Measurements from ENCODE around the gene MYO9B. TPM values are rescaled to one million over a fixed set of nuclear protein-coding genes. Genes with fewer than 3 reads are reported as not detected.

MYO9B gene
- total RNA-seq, 3 donors from 2014 or later: 82.6 to 104 (median 91.4) TPM

DNA sequence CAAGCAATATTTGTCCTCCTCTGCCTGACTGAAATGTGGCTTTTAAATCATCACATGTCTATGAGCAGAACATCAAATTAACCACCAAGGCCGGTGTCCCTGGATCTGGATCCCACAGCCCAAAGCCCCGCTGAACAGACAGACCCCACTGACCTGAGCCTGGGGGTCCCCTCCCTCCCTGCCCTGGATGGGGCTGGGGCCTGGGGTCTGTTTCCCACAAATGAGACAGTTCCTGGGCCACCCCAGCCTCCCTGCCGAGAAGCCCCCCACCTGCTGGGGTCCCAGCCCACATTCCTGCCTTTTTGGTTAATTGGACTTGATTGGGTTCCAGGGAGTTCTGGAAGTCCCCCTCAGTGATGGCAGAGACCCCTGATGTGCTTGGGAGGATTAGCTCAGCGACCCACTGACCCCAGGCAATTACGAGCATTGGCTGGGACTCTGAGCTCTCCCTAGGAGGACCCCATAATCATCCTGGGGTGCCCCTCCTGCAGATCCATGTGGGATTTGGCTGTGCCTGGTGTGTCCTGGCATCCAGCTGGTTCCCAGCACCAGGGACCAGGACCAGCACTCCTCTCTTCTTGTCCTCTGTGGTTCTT lies 29.6 kb upstream of the MYO9B start:
- DNase-seq (no peak), ATAC-seq (no peak)
- H3K9me3 Mint-ChIP-seq: no peaks in the 10 kb centered on the region
- H3K4me1 Mint-ChIP-seq (ENCODE audit: low read depth): no peaks in the 10 kb centered on the region
- H3K27me3 Mint-ChIP-seq (ENCODE audit: low read depth): peaks cover 2% of the 10 kb centered on the region
- peaks cover 4% of the 10 kb centered on the region for H3K36me3 Mint-ChIP-seq (ENCODE audit: insufficient read depth)
- no peak overlapping the region for H3K4me3 Mint-ChIP-seq

DNA sequence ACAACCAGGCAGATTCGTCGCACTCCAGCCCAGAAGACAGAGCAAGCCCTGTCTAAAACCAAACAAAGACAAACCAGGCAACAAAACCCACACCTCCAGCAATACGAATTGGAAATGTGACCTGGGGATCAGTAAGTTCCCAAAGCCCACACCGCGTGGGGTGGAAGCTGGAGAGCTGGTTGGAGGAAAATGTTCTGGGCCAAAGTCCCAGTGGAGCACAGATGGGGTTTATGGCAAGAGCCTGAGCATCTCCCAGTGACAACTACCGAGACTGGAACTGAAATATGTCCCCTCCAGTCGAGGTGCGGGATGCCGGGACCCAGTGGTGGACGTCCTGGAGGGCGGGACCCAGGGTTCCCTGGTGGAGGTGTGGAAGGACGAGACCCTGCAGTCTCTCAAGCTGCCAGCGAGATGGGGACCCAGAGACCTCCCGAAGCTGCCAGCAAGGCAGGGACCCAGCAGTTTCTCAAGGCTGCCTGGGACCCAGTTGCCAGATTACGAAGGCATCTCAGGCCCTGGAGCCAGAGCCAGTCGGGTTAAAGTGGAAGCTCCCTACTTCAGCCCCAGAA lies 26.6 kb upstream of the MYO9B start:
- Mint-ChIP-seq H3K27me3 (ENCODE audit: low read depth) (no peaks in the 10 kb centered on the region), H3K36me3 (ENCODE audit: insufficient read depth) (peaks cover 13% of the 10 kb centered on the region), H3K4me1 (ENCODE audit: low read depth) (no peaks in the 10 kb centered on the region), H3K9me3 (no peaks in the 10 kb centered on the region), H3K4me3 (no peak overlapping the region)
- no peak for DNase-seq
- ATAC-seq: no peak

DNA sequence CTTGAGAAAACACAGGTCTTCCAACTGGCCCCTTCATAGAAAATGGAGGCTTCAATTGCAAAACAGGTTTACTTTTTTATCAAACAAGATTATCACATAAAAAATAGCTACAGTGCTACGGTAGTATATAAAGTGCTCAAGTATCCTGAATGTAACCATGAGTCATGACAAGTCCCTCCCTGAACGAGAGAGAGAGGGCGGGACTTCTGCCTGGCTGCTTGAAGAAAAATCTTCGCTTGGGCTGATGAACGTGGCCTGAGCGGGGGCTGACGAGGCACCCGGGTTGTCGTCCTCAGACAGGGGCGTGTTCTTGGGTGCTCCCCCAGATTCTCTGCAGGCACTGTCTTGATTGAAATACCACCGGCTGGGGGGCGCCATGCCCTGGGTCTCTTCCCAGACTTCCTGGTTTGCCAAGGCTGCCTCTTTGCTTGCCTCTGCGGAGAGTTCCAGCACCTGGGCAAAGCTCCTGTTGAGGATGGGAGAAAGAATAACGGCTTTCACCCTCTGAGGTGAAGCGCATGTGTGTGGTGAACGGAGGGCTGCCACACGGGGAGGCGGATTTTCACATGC lies 25.8 kb upstream of the MYO9B start:
- Mint-ChIP-seq H3K4me3 (no peak overlapping the region), H3K27me3 (ENCODE audit: low read depth) (no peaks in the 10 kb centered on the region), H3K9me3 (no peaks in the 10 kb centered on the region), H3K4me1 (ENCODE audit: low read depth) (no peaks in the 10 kb centered on the region), H3K36me3 (ENCODE audit: insufficient read depth) (peaks cover 13% of the 10 kb centered on the region)
- ATAC-seq: no peak
- DNase-seq: no peak

DNA sequence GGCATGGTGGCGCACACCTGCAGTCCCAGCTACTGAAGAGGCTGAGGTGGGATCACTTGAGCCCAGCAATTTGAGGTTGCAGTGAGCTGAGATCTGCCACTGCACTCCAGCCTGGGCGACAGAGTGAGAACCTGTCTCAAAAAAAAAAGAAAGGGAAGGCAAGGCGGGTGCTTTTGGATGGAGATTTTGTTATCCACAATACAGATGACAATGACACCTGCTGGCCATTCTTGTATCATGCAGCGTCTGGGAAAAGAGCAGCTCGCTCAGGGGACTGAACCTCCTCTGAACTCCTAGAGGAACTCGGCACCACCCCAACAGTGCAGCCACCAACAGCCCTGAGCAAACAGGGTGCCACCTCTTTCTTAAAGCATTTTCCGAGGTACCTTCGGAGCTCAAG lies 23.1 kb upstream of the MYO9B start:
- H3K27me3 Mint-ChIP-seq (ENCODE audit: low read depth): no peaks in the 10 kb centered on the region
- DNase-seq: no peak
- no peak overlapping the region for H3K4me3 Mint-ChIP-seq
- no peaks in the 10 kb centered on the region for H3K9me3 Mint-ChIP-seq
- ATAC-seq: no peak
- H3K36me3 Mint-ChIP-seq (ENCODE audit: insufficient read depth): peaks cover 17% of the 10 kb centered on the region
- no peaks in the 10 kb centered on the region for H3K4me1 Mint-ChIP-seq (ENCODE audit: low read depth)

DNA sequence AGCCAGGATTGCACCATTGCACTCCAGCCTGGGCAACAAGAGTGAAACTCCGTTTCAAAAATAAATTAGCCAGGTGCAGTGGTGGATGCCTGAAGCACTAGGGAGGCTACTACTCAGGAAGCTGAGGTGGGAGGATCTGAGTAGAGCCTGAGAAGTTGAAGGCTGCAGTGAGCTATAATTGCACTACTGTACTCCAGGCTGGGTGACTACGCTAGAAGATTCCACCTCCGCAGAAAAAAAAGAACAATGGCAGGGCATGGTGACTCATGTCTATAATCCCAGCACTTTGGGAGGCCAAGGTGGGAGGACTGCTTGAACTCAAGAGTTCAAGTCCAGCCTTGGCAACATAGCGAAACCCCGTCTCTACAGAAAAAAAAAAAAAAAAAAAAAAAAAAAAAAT lies 20.8 kb upstream of the MYO9B start:
- Mint-ChIP-seq H3K36me3 (ENCODE audit: insufficient read depth) (peaks cover 37% of the 10 kb centered on the region), H3K9me3 (no peaks in the 10 kb centered on the region), H3K4me3 (no peak overlapping the region), H3K27me3 (ENCODE audit: low read depth) (no peaks in the 10 kb centered on the region), H3K4me1 (ENCODE audit: low read depth) (no peaks in the 10 kb centered on the region)
- no peak for ATAC-seq
- DNase-seq: no peak

DNA sequence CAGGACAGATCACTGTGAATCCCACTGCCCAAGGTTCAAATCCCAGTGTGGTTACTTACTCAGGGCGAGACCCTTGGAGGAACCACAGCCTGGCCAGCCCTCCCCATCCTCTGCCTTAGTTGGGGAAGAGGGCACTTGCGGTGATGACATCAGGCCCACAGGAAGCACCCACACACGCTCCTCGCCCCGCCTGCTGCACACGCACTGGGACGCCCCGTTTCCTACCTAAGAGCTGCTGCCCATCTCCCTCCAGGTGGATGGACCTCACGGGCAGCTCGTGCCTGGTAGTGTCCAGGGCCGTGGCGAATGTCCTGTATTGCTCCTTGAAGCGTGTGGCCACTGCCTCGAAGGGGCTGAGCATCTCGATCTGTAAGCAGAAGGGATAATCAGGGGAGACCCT lies 19.9 kb upstream of the MYO9B start:
- DNase-seq (no peak), ATAC-seq (no peak)
- Mint-ChIP-seq H3K4me3 (no peak overlapping the region), H3K27me3 (ENCODE audit: low read depth) (no peaks in the 10 kb centered on the region), H3K36me3 (ENCODE audit: insufficient read depth) (peaks cover 38% of the 10 kb centered on the region), H3K9me3 (no peaks in the 10 kb centered on the region), H3K4me1 (ENCODE audit: low read depth) (no peaks in the 10 kb centered on the region)

DNA sequence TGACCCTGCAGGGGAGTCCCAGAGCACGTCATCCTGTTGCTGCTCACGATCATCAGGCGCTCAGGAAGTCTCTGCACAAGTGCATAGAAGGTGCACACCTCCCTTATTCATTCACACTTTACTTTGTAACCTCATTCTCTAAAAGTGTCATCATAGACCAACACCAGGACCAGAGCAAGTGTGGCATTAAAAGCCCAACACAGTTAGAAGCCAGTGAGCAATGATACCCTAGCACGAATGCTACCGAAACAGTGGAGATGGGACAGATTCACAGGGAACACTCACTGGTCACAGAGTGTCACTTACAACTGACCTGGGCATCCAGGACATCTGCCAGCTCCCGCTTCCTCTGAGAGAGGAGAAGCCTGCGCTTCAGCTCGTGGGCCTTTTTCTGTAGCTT lies 17.3 kb upstream of the MYO9B start:
- Mint-ChIP-seq H3K27me3 (ENCODE audit: low read depth) (no peaks in the 10 kb centered on the region), H3K36me3 (ENCODE audit: insufficient read depth) (peaks cover 35% of the 10 kb centered on the region), H3K4me3 (no peak overlapping the region), H3K9me3 (no peaks in the 10 kb centered on the region), H3K4me1 (ENCODE audit: low read depth) (no peaks in the 10 kb centered on the region)
- ATAC-seq (no peak), DNase-seq (no peak)

DNA sequence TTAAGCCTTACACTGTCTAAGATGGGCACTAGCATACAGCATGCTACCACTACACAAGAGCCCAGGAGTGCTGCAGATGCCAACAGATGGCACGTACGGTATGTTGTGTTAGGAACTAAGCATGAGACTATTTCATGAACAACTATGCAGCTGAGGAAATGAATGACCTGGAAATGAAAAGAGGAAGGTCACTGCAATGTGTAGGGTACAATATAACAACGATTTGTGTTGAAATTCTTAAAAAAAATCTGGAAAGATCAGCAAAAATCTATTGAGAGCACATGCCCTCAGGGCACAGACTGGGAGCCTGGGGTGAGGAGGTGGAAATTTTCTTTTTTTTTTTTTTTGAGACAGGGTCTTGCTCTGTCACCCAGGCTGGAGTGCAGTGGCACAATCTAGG lies 14.8 kb upstream of the MYO9B start:
- no peak overlapping the region for H3K4me3 Mint-ChIP-seq
- H3K36me3 Mint-ChIP-seq (ENCODE audit: insufficient read depth): peaks cover 37% of the 10 kb centered on the region
- no peak for DNase-seq
- no peak for ATAC-seq
- no peaks in the 10 kb centered on the region for H3K9me3 Mint-ChIP-seq
- no peaks in the 10 kb centered on the region for H3K27me3 Mint-ChIP-seq (ENCODE audit: low read depth)
- peaks cover 16% of the 10 kb centered on the region for H3K4me1 Mint-ChIP-seq (ENCODE audit: low read depth)

DNA sequence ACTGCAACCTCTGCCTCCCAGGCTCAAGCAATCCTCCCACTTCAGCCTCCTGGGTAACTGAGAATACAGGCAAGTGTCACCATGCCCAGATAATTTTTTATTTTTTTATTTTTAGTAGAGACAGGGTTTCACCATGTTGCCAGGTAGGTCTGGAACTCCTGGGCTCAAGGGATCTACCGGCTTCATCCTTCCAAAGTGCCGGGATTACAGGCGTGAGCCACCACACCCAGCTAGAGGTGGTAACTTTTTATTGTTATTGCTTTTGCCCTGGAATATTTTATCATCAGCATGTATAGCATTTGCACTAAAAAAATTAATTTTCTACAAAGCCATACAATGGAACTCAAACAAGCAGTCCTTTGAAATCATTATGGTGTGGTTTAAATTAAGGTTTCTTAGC lies 14.4 kb upstream of the MYO9B start:
- Mint-ChIP-seq H3K27me3 (ENCODE audit: low read depth) (no peaks in the 10 kb centered on the region), H3K4me1 (ENCODE audit: low read depth) (peaks cover 16% of the 10 kb centered on the region), H3K9me3 (no peaks in the 10 kb centered on the region), H3K36me3 (ENCODE audit: insufficient read depth) (peaks cover 35% of the 10 kb centered on the region), H3K4me3 (no peak overlapping the region)
- ATAC-seq (no peak), DNase-seq (no peak)

DNA sequence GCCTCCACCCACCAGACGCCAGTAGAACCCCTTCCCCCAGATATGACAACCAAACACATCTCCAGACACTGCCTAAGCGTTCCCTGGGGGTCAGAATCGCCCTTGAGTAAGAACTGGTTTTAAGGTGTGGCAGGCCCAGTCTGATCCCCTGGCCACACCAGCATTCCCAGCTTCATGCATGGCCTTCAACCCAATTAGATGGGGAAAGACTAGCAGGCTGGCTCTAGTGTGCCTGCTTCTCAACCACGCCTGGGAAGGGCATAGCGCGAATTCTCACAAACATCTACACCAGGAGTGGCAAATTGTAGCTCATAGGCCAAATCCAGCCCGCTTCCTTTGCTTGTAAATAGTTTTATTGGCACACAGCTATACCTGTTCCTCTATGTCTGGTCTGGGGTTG lies 13.9 kb upstream of the MYO9B start:
- Mint-ChIP-seq H3K27me3 (ENCODE audit: low read depth) (no peaks in the 10 kb centered on the region), H3K4me3 (no peak overlapping the region), H3K9me3 (no peaks in the 10 kb centered on the region), H3K4me1 (ENCODE audit: low read depth) (peaks cover 19% of the 10 kb centered on the region), H3K36me3 (ENCODE audit: insufficient read depth) (peaks cover 37% of the 10 kb centered on the region)
- no peak for DNase-seq
- ATAC-seq: no peak

DNA sequence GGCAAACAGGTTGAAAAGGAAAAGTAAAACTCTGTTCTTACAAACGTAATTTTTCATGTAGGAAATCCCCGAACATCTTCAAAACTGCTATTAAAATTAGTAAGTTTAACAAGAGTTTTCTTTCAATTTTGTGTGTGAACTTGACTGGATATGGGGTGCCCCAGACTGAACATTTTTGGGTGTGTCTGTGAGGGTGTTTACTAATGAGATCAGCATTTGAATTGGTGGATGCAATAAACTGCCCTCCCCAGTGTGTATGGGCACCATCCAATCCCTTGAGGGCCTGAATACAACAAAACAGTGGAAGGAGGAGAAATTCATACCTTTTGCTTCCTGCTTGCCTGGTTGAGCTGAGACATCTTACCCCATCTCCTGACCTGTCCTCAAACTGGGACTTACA lies 12.1 kb upstream of the MYO9B start:
- peaks cover 25% of the 10 kb centered on the region for H3K4me1 Mint-ChIP-seq (ENCODE audit: low read depth)
- ATAC-seq: no peak

DNA sequence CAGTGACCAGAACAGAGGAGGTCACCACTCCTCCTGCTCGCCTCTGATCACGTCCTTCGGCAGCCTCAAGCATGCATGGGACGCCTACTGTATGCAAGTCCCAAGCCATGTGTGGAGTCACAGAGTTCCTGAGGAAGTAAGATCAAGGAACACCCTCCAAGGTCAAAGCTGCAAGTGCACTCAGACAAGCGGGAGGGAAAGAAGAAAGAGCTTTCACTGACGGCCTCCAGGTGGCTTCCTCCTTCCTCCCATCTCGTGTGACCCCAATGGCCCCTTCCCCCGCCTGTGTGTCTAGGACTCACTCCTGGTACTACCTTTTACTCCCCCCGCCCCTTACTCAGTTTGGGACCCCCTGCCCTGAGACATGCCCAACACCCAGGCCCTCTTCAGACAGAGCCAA lies 6.4 kb upstream of the MYO9B start:
- Mint-ChIP-seq H3K9me3 (no peaks in the 10 kb centered on the region), H3K27me3 (ENCODE audit: low read depth) (no peaks in the 10 kb centered on the region), H3K36me3 (ENCODE audit: insufficient read depth) (peaks cover 22% of the 10 kb centered on the region), H3K4me1 (ENCODE audit: low read depth) (peaks cover 38% of the 10 kb centered on the region), H3K4me3 (no peak overlapping the region)
- ATAC-seq: no peak
- no peak for DNase-seq

More for the DNA sequence above, 12.1 kb upstream of the MYO9B start:
- no peak for DNase-seq
- no peaks in the 10 kb centered on the region for H3K27me3 Mint-ChIP-seq (ENCODE audit: low read depth)
- no peak overlapping the region for H3K4me3 Mint-ChIP-seq
- peaks cover 31% of the 10 kb centered on the region for H3K36me3 Mint-ChIP-seq (ENCODE audit: insufficient read depth)
- H3K9me3 Mint-ChIP-seq: no peaks in the 10 kb centered on the region

DNA sequence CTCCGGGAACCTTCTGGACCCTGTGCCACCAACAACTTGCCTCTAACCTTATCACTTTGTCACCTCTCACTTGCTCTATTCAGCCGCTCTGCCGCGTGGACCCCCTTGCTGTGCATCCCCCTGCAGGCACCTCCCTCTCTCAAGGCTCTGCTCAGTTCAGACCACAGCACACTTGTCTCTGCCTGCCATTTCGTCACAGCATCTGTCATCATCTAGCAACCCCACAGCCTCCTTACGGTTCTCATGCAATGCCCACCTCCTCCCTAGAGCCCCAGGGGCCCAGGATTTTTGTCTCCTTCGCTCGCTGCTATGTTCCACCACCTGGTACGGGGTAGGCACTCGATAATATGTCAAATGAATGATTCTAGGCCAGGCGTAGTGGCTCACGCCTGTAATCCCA lies 5.2 kb upstream of the MYO9B start:
- ATAC-seq: no peak
- no peaks in the 10 kb centered on the region for H3K27me3 Mint-ChIP-seq (ENCODE audit: low read depth)
- H3K4me3 Mint-ChIP-seq: no peak overlapping the region
- no peaks in the 10 kb centered on the region for H3K9me3 Mint-ChIP-seq
- H3K4me1 Mint-ChIP-seq (ENCODE audit: low read depth): peaks cover 32% of the 10 kb centered on the region
- peaks cover 20% of the 10 kb centered on the region for H3K36me3 Mint-ChIP-seq (ENCODE audit: insufficient read depth)
- DNase-seq: no peak

DNA sequence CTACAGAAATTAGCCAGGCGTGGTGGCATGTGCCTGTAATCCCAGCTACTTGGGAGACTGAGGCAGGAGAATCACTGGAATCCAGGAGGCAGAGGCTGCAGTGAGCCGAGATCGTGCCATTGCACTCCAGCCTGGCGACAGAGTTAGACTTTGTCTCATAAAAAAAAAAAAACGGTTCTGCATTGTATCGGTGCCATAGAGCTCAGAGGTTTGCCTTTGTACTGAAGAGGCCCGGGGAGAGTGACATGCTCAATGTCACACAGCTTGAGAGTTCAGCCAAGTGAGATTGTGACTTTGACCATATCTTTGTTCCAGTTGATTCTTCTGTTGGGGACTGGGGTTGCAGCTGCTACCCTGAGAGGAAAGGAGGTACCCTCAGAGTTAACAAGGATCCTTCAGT lies 4.7 kb upstream of the MYO9B start:
- Mint-ChIP-seq H3K36me3 (ENCODE audit: insufficient read depth) (peaks cover 20% of the 10 kb centered on the region), H3K9me3 (no peaks in the 10 kb centered on the region), H3K27me3 (ENCODE audit: low read depth) (no peaks in the 10 kb centered on the region), H3K4me3 (no peak overlapping the region), H3K4me1 (ENCODE audit: low read depth) (peaks cover 32% of the 10 kb centered on the region)
- no peak for ATAC-seq
- no peak for DNase-seq

DNA sequence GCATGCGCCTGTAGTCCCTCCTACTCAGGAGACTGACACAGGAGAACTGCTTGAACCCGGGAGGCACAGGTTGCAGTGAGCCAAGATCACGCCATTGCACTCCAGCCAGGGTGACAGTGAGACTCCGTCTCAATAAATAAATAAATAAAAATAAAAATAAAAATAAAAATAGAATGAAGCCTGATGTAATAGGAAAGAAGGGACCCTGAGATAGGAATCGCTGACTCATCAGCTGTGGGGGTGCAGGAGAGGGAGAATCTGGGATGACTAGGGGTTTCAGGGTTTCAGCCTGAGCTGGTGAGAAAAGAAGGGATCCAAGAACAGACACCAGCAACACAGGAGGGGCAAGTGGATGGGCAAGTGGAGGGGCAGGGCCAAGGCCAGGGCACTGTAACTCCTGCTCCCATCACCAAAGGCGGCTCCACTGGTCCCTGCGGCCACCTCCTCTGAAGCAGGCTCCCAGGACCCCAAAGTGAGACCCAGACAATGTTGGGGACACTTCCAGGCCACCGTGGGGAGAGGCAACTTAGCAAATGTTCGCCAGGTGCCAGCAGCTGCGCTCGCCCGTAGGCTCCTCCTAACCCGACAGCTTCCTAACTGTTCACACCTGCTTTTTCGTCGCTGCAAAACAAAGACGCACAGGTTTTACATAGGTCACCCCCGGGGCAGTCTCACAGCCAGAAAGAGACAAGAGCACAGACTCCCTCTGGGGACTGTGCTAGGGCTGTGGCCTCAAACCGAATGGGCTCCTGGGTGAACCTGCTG lies 1.5 kb upstream of the MYO9B start:
- no peaks in the 10 kb centered on the region for H3K27me3 Mint-ChIP-seq (ENCODE audit: low read depth)
- peaks cover 51% of the 10 kb centered on the region for H3K4me1 Mint-ChIP-seq (ENCODE audit: low read depth)
- no peak for DNase-seq

More for the DNA sequence above, 1.5 kb upstream of the MYO9B start:
- Mint-ChIP-seq H3K36me3 (ENCODE audit: insufficient read depth) (peaks cover 17% of the 10 kb centered on the region), H3K4me3 (peak overlapping the region; percentile 98), H3K9me3 (no peaks in the 10 kb centered on the region)
- ATAC-seq: no peak

Data from activated T-cell treated with anti-CD3 and anti-CD28 coated beads, Interleukin-2, amount 50 U/mL, for 4 hours (primary cell).